RWPE2 (cell line): Measurements from ENCODE around the gene PELO.

Experiments used
- ATAC-seq: fragments of 200-7000 bp; cut with Tn5 transposase; 3 replicates; pipeline ENCODE4 v1.9.1; 2021; ENCODE audit warnings: low read depth
- DNase-seq: peaks from one replicate; pipeline ENCODE4 v3.0.0-alpha.2; 2020; ENCODE audit warnings: low spot score
- H3K27ac ChIP-seq: fragments of 450-650 bp; 2 replicates; pipeline ENCODE4 v1.5.1; 2017; ENCODE audit warnings: mild to moderate bottlenecking; ENCODE audit not compliant: poor library complexity, severe bottlenecking
- H3K27me3 ChIP-seq: fragments of 250-450 bp; sonication (Bioruptor Pico); 2 replicates; pipeline ENCODE4 v1.5.1; 2021; ENCODE audit warnings: mild to moderate bottlenecking, moderate library complexity; ENCODE audit not compliant: insufficient read depth, poor library complexity, severe bottlenecking
- H3K36me3 ChIP-seq: fragments of 250-450 bp; sonication (Bioruptor Pico); 2 replicates; pipeline ENCODE4 v1.5.1; 2020; ENCODE audit warnings: low read depth, mild to moderate bottlenecking, moderate library complexity
- H3K4me1 ChIP-seq: fragments of 250-450 bp; sonication (Bioruptor Pico); 2 replicates; pipeline ENCODE4 v1.5.1; 2021; ENCODE audit warnings: mild to moderate bottlenecking, moderate library complexity; ENCODE audit not compliant: insufficient read depth, poor library complexity, severe bottlenecking
- H3K4me3 ChIP-seq: fragments of 250-450 bp; sonication (Bioruptor Pico); 2 replicates; pipeline ENCODE4 v1.5.1; 2021; ENCODE audit warnings: mild to moderate bottlenecking, moderate library complexity; ENCODE audit not compliant: severe bottlenecking
- H3K9me3 ChIP-seq: fragments of 250-450 bp; sonication (Bioruptor Pico); 2 replicates; pipeline ENCODE4 v1.5.1; 2021; ENCODE audit warnings: mild to moderate bottlenecking, moderate library complexity; ENCODE audit not compliant: severe bottlenecking
- TF ChIP-seq, protein P1 (sequence below): fragments of 450-650 bp; IDR thresholded peaks from one replicate; pipeline ENCODE4 v1.5.1; 2017; ENCODE audit warnings: mild to moderate bottlenecking, moderate library complexity; ENCODE audit not compliant: poor library complexity, severe bottlenecking

The PELO gene

DNA sequence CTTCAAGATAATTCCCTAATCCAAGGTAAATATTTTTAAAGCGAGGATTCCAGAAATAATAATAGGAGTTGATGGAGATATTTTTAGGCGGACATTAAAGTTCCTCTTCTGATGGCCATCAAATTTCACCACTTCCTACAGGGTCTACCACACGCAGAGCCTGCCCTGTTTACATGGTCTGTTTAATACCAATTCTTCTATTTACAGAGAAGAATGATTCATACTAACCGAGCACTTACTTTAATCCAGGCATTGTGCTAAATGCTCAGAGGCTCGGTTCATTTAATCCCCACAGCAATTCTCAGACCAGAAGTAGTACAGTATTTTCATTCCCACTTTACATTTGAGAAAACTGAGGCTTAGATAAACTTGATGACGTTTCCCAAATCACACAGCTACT, 3.0 kb upstream of the PELO start:
- Histone ChIP-seq H3K27me3 (no peaks in the 10 kb centered on the region), H3K4me1 (peaks cover 27% of the 10 kb centered on the region), H3K27ac (no peak overlapping the region), H3K4me3 (no peak overlapping the region), H3K9me3 (no peaks in the 10 kb centered on the region), H3K36me3 (no peaks in the 10 kb centered on the region)
- no peak for DNase-seq
- no peak for ATAC-seq
- TF ChIP-seq, protein P1, sequence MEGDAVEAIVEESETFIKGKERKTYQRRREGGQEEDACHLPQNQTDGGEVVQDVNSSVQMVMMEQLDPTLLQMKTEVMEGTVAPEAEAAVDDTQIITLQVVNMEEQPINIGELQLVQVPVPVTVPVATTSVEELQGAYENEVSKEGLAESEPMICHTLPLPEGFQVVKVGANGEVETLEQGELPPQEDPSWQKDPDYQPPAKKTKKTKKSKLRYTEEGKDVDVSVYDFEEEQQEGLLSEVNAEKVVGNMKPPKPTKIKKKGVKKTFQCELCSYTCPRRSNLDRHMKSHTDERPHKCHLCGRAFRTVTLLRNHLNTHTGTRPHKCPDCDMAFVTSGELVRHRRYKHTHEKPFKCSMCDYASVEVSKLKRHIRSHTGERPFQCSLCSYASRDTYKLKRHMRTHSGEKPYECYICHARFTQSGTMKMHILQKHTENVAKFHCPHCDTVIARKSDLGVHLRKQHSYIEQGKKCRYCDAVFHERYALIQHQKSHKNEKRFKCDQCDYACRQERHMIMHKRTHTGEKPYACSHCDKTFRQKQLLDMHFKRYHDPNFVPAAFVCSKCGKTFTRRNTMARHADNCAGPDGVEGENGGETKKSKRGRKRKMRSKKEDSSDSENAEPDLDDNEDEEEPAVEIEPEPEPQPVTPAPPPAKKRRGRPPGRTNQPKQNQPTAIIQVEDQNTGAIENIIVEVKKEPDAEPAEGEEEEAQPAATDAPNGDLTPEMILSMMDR: no peak

DNA sequence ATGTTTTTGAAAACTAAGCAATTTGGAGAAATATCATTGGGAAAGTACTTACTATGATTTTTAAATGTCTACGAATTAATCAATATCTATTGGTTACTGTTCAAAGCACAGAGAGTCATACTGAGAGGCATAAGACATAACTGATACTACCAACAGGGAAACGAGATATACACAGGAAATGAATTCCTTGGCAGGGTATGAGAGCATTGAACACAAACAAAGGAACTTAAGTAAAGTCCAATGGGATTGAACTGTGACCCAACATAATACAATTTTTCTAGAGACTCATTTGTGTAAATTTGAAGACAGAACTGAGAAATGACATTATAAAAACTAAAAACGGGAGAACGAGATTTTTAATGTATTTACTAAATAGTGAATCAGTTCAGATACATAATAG, 1.3 kb upstream of the PELO start:
- DNase-seq (no peak), ATAC-seq (no peak)
- H3K4me3 ChIP-seq: no peak overlapping the region
- no peaks in the 10 kb centered on the region for H3K9me3 ChIP-seq
- peak overlapping the region; percentile 61 for H3K27ac ChIP-seq
- H3K4me1 ChIP-seq: peaks cover 27% of the 10 kb centered on the region
- no peaks in the 10 kb centered on the region for H3K36me3 ChIP-seq
- H3K27me3 ChIP-seq: no peaks in the 10 kb centered on the region
- TF ChIP-seq, protein P1: no peak

DNA sequence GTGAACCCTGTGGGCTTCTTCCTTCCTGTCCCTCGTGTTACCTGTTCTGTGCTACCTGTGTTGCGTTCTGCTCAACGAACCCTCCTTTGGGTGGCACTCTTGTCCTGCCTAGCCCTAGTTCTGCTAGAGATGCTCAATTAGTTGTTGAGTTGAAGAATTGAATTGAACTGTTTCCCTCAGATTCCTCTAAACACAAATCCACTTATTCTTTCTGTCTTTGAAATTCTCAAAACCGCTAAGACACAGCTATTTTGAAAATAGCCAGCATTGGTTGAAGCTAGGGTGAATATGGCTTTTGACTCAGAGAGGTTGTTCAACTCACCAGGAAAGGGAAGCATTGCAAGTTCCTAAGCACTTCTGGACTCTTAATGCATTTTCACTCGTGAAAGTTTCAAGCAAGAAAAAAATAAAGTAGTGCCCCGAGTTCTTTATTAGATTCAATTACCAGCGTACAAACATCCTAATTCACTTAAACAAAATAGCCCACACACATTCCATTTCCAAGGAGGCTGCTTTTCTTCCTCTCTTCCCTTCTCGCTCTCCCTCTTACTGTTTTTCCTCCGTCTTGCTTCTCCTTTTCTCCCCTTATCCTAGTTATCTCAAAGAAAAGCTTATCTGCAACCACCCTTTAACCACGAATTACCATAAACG, 642 bp upstream of the PELO start:
- DNase-seq: no peak
- peak overlapping the region; percentile 61 for H3K27ac ChIP-seq

DNA sequence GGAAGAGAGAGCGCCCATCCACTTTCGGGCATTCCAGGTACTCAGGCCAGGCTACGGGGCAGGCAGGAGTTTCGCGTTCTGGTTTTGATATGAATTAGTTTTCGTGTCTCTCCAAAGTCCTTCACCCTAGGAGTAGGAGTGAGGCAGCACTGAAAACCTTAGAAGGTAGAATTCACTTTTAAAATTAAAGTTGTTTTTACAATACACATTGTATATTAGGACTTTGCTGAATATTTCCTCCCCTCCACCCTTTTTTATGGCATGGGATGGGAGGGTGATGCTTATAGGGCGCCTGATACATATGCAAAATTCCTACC, 747 bp downstream of the PELO start:
- H3K9me3 ChIP-seq: no peaks in the 10 kb centered on the region
- H3K27ac ChIP-seq: peak overlapping the region; percentile 61
- TF ChIP-seq, protein P1: peak; percentile 39
- DNase-seq (no peak), ATAC-seq (peak; percentile 59)
- H3K4me1 ChIP-seq: peaks cover 20% of the 10 kb centered on the region
- no peaks in the 10 kb centered on the region for H3K36me3 ChIP-seq
- no peaks in the 10 kb centered on the region for H3K27me3 ChIP-seq
- peak overlapping the region; percentile 70 for H3K4me3 ChIP-seq

More for the DNA sequence above, 642 bp upstream of the PELO start:
- ATAC-seq: peak; percentile 38
- Histone ChIP-seq H3K27me3 (no peaks in the 10 kb centered on the region), H3K9me3 (no peaks in the 10 kb centered on the region), H3K4me1 (peaks cover 27% of the 10 kb centered on the region), H3K4me3 (peak overlapping the region; percentile 70), H3K36me3 (no peaks in the 10 kb centered on the region)
- TF ChIP-seq, protein P1: peak; percentile 83

DNA sequence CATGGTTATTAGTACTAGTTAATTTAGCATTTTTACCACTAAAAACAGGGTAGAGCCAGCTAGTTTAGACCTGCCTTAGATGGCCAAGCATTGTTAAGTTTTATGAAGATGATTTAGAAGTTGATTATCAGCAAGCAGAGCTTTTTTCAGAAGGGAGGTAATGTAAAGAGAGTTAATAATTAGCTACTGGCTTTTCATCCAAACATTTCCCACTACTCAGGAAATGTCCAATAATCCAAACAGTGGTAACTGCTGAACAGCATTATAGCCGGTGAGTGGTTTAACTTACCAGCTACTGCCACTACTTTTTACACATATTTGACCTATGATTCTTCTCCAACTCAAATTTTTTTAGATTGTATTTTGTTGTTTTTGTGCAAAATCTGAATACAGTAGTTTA, 1.7 kb downstream of the PELO start:
- ATAC-seq (no peak), DNase-seq (no peak)
- TF ChIP-seq, protein P1: no peak
- Histone ChIP-seq H3K9me3 (no peaks in the 10 kb centered on the region), H3K4me1 (peaks cover 14% of the 10 kb centered on the region), H3K27me3 (no peaks in the 10 kb centered on the region), H3K4me3 (peak overlapping the region; percentile 70), H3K27ac (no peak overlapping the region), H3K36me3 (0 out of 2 replicates have a peak, but pooled peaks cover 3% of the 10 kb centered on the region)
